Loucy (cell line): Measurements from ENCODE around the gene TBC1D8.

Experiments
- CTCF ChIP-seq: fragments of 200-600 bp; sonication (generic); conservative IDR thresholded peaks from 2 replicates; pipeline ENCODE4 v1.5.1; 2014; ENCODE audit warnings: mild to moderate bottlenecking, antibody characterized with exemption, low read length
- EZH2phosphoT487 ChIP-seq: fragments of 200-600 bp; IDR thresholded peaks from 2 replicates; pipeline ENCODE4 v1.6.1; 2018; ENCODE audit warnings: antibody characterized with exemption, mild to moderate bottlenecking, moderate library complexity, borderline replicate concordance

- TF ChIP-seq CTCF (peak; percentile 67), EZH2phosphoT487 (no peak)
Observed at GRCh38 chr2:101036562-101036961, 114.6 kb downstream of the TBC1D8 start.
